B cell (primary cell): ENCODE measurements around the gene KCTD5. TPM values are rescaled to one million over a fixed set of nuclear protein-coding genes. Genes with fewer than 3 reads are reported as not detected.

ENCODE experiments used
- ATAC-seq: fragments of 200-7000 bp; cut with Tn5 transposase; one replicate; pipeline ENCODE4 v1.10.0; 2021; ENCODE audit warnings: low read depth, mild to moderate bottlenecking, moderate number of reproducible peaks, moderate library complexity
- CTCF ChIA-PET: fragments of 350-600 bp; sonication (Branson Sonifier 250); formaldehyde crosslinking; loops from one replicate; lab custom pipeline; 2021; ENCODE audit warnings: antibody characterized with exemption, inconsistent platforms; lab: Charles Lee
- POLR2A ChIA-PET: fragments of 350-600 bp; sonication (Branson Sonifier 250); formaldehyde crosslinking; loops from one replicate; lab custom pipeline; 2021; ENCODE audit warnings: antibody characterized with exemption; lab: Charles Lee
- DNase-seq: peaks from one replicate; pipeline ENCODE4 v3.0.0; 2013
- H2AFZ ChIP-seq: 2 replicates; pipeline ENCODE4 v1.6.1; 2012; ENCODE audit warnings: mild to moderate bottlenecking, low read depth, low read length; ENCODE audit not compliant: insufficient read depth, poor library complexity, severe bottlenecking
- H3K27ac ChIP-seq, 2 donors: 1 replicate in 1 of 2; 2 replicates in 1 of 2; pipeline ENCODE4 v1.5.1; 2012 to 2013; ENCODE audit warnings: low read length in 2 of 2, mild to moderate bottlenecking in 2 of 2, moderate library complexity in 1 of 2
- H3K27me3 ChIP-seq, 4 experiments: fragments of 200-600 bp in 1 of 4; sonication (generic) in 1 of 4; replicated peaks in 1 of 4; 1 replicate in 2 of 4; 2 replicates in 2 of 4; pipeline versions ENCODE4 v1.6.1 to v1.7.0; 2013 to 2016; ENCODE audit warnings: low read length in 3 of 4, mild to moderate bottlenecking in 2 of 4, mixed read lengths in 1 of 4, moderate library complexity in 1 of 4; ENCODE audit not compliant: insufficient read depth in 4 of 4, control insufficient read depth in 3 of 4; ENCODE audit errors: control extremely low read depth in 1 of 4
- H3K36me3 ChIP-seq, 2 experiments: replicated peaks in 1 of 2; 1 replicate in 1 of 2; 2 replicates in 1 of 2; pipeline versions ENCODE4 v1.6.1 to v1.7.1; 2013; ENCODE audit warnings: low read length in 1 of 2; ENCODE audit not compliant: insufficient read depth in 2 of 2, control insufficient read depth in 1 of 2; ENCODE audit errors: control extremely low read depth in 1 of 2, extremely low read depth in 1 of 2
- H3K4me1 ChIP-seq, 2 donors: fragments of 200-600 bp in 1 of 2; sonication (generic) in 1 of 2; 1 replicate in 1 of 2; 2 replicates in 1 of 2; pipeline versions ENCODE4 v1.5.1 to v1.6.1; 2013 to 2017; ENCODE audit warnings: low read length in 2 of 2; ENCODE audit not compliant: control insufficient read depth in 2 of 2, insufficient read depth in 2 of 2
- H3K4me2 ChIP-seq: replicated peaks from 2 replicates; pipeline ENCODE3; 2012; ENCODE audit warnings: mild to moderate bottlenecking, low read depth, low read length; ENCODE audit not compliant: poor library complexity, severe bottlenecking
- H3K4me3 ChIP-seq, 5 experiments: fragments of 200-600 bp in 1 of 5; sonication (generic) in 1 of 5; 1 replicate in 3 of 5; 2 replicates in 2 of 5; pipeline versions ENCODE4 v1.5.1 to v1.7.0; 2011 to 2016; ENCODE audit warnings: low read length in 4 of 5, mild to moderate bottlenecking in 4 of 5, low read depth in 2 of 5, control low read depth in 1 of 5, moderate library complexity in 1 of 5; ENCODE audit not compliant: insufficient read depth in 1 of 5; ENCODE audit errors: control extremely low read depth in 1 of 5, extremely low read depth in 1 of 5
- H3K79me2 ChIP-seq: fragments of 200-600 bp; sonication (generic); one replicate; pipeline ENCODE4 v1.6.0; 2016; ENCODE audit warnings: low read length; ENCODE audit not compliant: control insufficient read depth, insufficient read depth
- H3K9ac ChIP-seq: fragments of 200-600 bp; sonication (generic); 2 replicates; pipeline ENCODE4 v1.6.1; 2017; ENCODE audit warnings: mild to moderate bottlenecking, low read length, moderate library complexity
- H3K9me3 ChIP-seq, 3 donors: one replicate each; pipeline versions ENCODE4 v1.6.1 to v1.7.1; 2013; ENCODE audit warnings: low read length in 2 of 3; ENCODE audit not compliant: control insufficient read depth in 2 of 3, insufficient read depth in 1 of 3; ENCODE audit errors: control extremely low read depth in 1 of 3
- H4K20me1 ChIP-seq: 2 replicates; pipeline ENCODE4 v1.6.0; 2012; ENCODE audit warnings: mild to moderate bottlenecking, low read length; ENCODE audit not compliant: insufficient read depth, control insufficient read depth, poor library complexity, severe bottlenecking
- H3K27ac Mint-ChIP-seq: one replicate; pipeline ENCODE4 v1.8.0; 2021; ENCODE audit warnings: mixed read lengths
- H3K27me3 Mint-ChIP-seq: one replicate; pipeline ENCODE4 v1.8.0; 2021; ENCODE audit warnings: mixed read lengths
- H3K4me1 Mint-ChIP-seq: one replicate; pipeline ENCODE4 v1.8.0; 2021; ENCODE audit warnings: mixed read lengths
- H3K4me3 Mint-ChIP-seq: one replicate; pipeline ENCODE4 v1.8.0; 2021; ENCODE audit warnings: mixed read lengths
- H3K9me3 Mint-ChIP-seq: one replicate; pipeline ENCODE4 v1.8.0; 2022; ENCODE audit warnings: mixed read lengths; ENCODE audit not compliant: insufficient read depth
- EZH2 ChIP-seq: IDR thresholded peaks from 2 replicates; pipeline ENCODE4 v1.6.1; 2012; ENCODE audit warnings: borderline replicate concordance, low read depth, mild to moderate bottlenecking, moderate library complexity, low read length; ENCODE audit not compliant: insufficient read depth, poor library complexity, severe bottlenecking
- WGBS: methylation state at CpG from one replicate; pipeline ENCODE4 v1.1.5; 2013; ENCODE audit warnings: missing lambda C conversion rate; ENCODE audit not compliant: insufficient coverage; 5-methylcytosine and 5-hydroxymethylcytosine counted together
- intact Hi-C: fragments of 100-400 bp; cut with micrococcal nuclease; formaldehyde crosslinking; loops from one replicate; pipeline ENCODE4 v1.10.0; 2022
- polyA plus RNA-seq: library from polyadenylated mRNA; depleted of rRNA; stranded (reverse); fragments of >200 nt; gene quantifications from 2 replicates; pipeline ENCODE4 v1.2.3, GENCODE V29; 2012
- total RNA-seq, 2 donors: library from RNA; stranded (reverse); fragments of 120-200 nt in 1 of 2; gene quantifications; 1 replicate in 1 of 2; 2 replicates in 1 of 2; pipeline versions ENCODE4 v1.2.3 to v1.2.4, GENCODE V29; 2013 to 2022
- TF ChIP-seq, protein P1 (sequence below): fragments of 200-600 bp; IDR thresholded peaks from one replicate; pipeline ENCODE4 v1.8.0; 2022; ENCODE audit warnings: antibody characterized with exemption, mild to moderate bottlenecking

KCTD5 gene
- total and polyA plus RNA-seq, 2 donors (not counting 1 experiment from before 2014, with no cell fraction given): 17.2 to 37.3 TPM

DNA sequence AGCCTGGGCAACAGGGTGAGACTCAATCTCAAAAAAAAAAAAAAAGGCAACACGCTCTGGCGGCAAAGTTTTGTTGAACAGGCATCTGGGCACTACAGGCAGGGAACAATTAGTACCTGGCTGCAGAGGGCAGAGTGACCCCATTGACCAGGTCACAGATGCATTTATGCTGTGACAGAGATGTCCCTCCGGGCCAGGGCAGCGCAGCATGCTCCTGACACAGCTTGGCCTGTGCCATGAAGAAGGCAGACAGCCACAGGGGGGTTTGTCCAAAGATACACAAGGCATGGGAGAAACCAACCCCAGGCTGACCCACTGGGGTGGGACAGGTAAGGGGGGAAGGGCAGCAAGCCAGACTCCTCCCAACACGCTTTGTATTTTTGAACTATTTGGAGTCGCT lies 62.4 kb downstream of the KCTD5 start:
- H3K9ac ChIP-seq: no peak overlapping the region
- H3K27ac ChIP-seq: no peak overlapping the region
- no peak overlapping the region for H3K4me3 ChIP-seq
- no peaks in the 10 kb centered on the region for H4K20me1 ChIP-seq
- no peak overlapping the region for H3K4me2 ChIP-seq
- no peaks in the 10 kb centered on the region for H3K4me1 ChIP-seq
- CTCF ChIA-PET: no interaction called here
- Mint-ChIP-seq H3K4me3 (no peak overlapping the region), H3K27me3 (no peaks in the 10 kb centered on the region), H3K4me1 (no peaks in the 10 kb centered on the region), H3K9me3 (no peaks in the 10 kb centered on the region), H3K27ac (no peak overlapping the region)
- 98% methylated on average over 6 of the region's 6 CpGs for WGBS
- DNase-seq (no peak), ATAC-seq (no peak)
- intact Hi-C loops: no loop called here
- POLR2A ChIA-PET: interaction anchor here (0.7 kb wide), 1 partner anchor 12 kb away, joined by 5 read pairs; no protein-coding TSS in a partner anchor
- H3K9me3 ChIP-seq: no peaks in the 10 kb centered on the region
- no peaks in the 10 kb centered on the region for H3K36me3 ChIP-seq
- no peak overlapping the region for H2AFZ ChIP-seq
- TF ChIP-seq, protein P1, sequence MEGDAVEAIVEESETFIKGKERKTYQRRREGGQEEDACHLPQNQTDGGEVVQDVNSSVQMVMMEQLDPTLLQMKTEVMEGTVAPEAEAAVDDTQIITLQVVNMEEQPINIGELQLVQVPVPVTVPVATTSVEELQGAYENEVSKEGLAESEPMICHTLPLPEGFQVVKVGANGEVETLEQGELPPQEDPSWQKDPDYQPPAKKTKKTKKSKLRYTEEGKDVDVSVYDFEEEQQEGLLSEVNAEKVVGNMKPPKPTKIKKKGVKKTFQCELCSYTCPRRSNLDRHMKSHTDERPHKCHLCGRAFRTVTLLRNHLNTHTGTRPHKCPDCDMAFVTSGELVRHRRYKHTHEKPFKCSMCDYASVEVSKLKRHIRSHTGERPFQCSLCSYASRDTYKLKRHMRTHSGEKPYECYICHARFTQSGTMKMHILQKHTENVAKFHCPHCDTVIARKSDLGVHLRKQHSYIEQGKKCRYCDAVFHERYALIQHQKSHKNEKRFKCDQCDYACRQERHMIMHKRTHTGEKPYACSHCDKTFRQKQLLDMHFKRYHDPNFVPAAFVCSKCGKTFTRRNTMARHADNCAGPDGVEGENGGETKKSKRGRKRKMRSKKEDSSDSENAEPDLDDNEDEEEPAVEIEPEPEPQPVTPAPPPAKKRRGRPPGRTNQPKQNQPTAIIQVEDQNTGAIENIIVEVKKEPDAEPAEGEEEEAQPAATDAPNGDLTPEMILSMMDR: no peak
- TF ChIP-seq EZH2: no peak
- no peaks in the 10 kb centered on the region for H3K27me3 ChIP-seq
- H3K79me2 ChIP-seq: peaks cover 11% of the 10 kb centered on the region

DNA sequence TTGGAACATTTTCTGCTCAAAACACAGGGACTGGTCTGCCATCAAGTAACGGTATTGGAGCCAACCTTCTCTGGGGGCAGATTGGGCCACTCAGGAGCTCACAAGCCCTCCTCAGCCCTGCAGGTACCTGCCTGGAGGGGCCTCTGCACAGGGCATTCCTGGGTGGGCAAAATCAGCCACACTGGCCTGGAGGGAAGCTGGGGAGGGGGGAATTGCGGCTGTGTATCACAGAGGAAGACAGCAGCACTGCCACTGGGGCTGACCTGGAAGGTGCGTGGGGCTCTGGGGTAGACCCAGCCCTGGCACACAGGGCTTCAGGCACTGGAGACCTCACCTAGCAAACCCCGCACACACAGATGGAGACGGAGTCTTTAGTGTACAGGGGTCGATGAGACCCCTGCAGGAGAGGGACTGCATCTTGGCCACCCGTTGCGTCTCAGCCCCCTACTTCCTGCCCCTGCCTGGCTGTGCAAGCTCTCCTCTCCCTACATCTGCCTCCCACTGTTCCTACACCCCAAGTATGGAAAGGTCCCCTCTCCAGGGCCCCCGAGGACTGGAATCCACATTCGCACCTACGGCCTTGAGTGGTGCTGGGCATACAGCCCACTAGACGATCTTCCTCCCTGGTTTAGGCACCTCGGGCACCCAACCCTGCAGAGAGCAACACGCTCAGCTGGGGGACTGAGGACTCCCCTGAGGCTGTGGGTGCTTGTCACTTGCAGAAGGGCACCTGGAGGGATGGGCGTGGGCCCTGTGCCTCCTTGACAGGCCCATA lies 63.0 kb downstream of the KCTD5 start:
- Histone ChIP-seq H3K27me3 (no peaks in the 10 kb centered on the region), H3K4me1 (no peaks in the 10 kb centered on the region), H3K4me2 (no peak overlapping the region), H3K9ac (no peak overlapping the region), H3K79me2 (peaks cover 16% of the 10 kb centered on the region), H3K36me3 (no peaks in the 10 kb centered on the region), H3K4me3 (no peak overlapping the region), H4K20me1 (no peaks in the 10 kb centered on the region), H2AFZ (no peak overlapping the region), H3K9me3 (no peaks in the 10 kb centered on the region), H3K27ac (no peak overlapping the region)
- H3K4me3 Mint-ChIP-seq: no peak overlapping the region
- no peak overlapping the region for H3K27ac Mint-ChIP-seq
- no peaks in the 10 kb centered on the region for H3K4me1 Mint-ChIP-seq
- H3K27me3 Mint-ChIP-seq: no peaks in the 10 kb centered on the region
- TF ChIP-seq EZH2: no peak
- TF ChIP-seq, protein P1: no peak
- DNase-seq (no peak), ATAC-seq (no peak)
- H3K9me3 Mint-ChIP-seq: no peaks in the 10 kb centered on the region
- intact Hi-C loops: no loop called here
- POLR2A ChIA-PET: no interaction called here
- 94% methylated on average over 10 of the region's 15 CpGs for WGBS
- CTCF ChIA-PET: no interaction called here
